ENCODE data around the gene SPTA1. TPM values are rescaled to one million over a fixed set of nuclear protein-coding genes. Genes with fewer than 3 reads are reported as not detected.

The SPTA1 gene
- total and polyA plus RNA-seq, 8 donors, result 3.3 TPM; not detected in 7

DNA sequence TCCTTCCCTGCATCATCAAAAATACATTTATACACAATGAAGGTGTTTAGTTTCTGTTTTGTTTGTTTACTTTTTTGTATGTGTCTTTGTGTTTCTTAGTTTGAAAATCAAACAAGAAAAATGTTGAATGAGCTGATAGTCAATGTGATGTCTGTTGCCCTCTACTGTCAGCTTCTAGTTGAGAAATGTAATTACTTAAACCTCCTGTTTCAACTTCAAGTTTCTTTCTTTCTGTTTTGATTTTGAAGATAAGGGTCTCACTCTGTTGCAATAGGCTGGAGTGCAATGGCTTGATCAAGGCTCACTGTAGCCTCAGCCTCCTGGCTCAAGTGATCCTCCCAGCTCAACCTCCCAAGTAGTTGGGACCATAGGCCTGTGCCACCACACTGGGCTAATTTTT, 37.5 kb downstream of the SPTA1 start:
- Histone ChIP-seq H3K4me1 (no peaks in the 10 kb centered on the region), H3K27ac (no peak overlapping the region), H3K36me3 (no peaks in the 10 kb centered on the region), H3K27me3 (no peaks in the 10 kb centered on the region), H3K4me3 (no peak overlapping the region), H3K9me3 (no peaks in the 10 kb centered on the region)
- TF ChIP-seq EP300 (IDR thresholded peaks at IDR 0.05) (no peak), POLR2A (IDR thresholded peaks at IDR 0.05) (no peak), POLR2AphosphoS5 (IDR thresholded peaks at IDR 0.05) (no peak)
- TF ChIP-seq, protein P1, sequence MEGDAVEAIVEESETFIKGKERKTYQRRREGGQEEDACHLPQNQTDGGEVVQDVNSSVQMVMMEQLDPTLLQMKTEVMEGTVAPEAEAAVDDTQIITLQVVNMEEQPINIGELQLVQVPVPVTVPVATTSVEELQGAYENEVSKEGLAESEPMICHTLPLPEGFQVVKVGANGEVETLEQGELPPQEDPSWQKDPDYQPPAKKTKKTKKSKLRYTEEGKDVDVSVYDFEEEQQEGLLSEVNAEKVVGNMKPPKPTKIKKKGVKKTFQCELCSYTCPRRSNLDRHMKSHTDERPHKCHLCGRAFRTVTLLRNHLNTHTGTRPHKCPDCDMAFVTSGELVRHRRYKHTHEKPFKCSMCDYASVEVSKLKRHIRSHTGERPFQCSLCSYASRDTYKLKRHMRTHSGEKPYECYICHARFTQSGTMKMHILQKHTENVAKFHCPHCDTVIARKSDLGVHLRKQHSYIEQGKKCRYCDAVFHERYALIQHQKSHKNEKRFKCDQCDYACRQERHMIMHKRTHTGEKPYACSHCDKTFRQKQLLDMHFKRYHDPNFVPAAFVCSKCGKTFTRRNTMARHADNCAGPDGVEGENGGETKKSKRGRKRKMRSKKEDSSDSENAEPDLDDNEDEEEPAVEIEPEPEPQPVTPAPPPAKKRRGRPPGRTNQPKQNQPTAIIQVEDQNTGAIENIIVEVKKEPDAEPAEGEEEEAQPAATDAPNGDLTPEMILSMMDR (IDR thresholded peaks at IDR 0.05), result no peak
- intact Hi-C loops (cut with DNase I; ENCODE audit: low total_unique reads), result no loop called here
- no peak for DNase-seq

GRCh38 chr1:158646465-158646864, 40.0 kb downstream of the SPTA1 start:
- Histone ChIP-seq H3K36me3 (no peaks in the 10 kb centered on the region), H3K4me3 (no peak overlapping the region), H3K27me3 (no peaks in the 10 kb centered on the region), H3K27ac (no peak overlapping the region), H3K4me1 (no peaks in the 10 kb centered on the region), H3K9me3 (no peaks in the 10 kb centered on the region)
- intact Hi-C loops (cut with DNase I; ENCODE audit: low total_unique reads), result no loop called here
- 77 to 96% (median 95%) methylated on average over 1 of the region's 1 CpG for WGBS, 5 donors
- no peak for TF ChIP-seq POLR2A (IDR thresholded peaks at IDR 0.05)
- TF ChIP-seq, protein P1 (IDR thresholded peaks at IDR 0.05), result no peak
- no peak for TF ChIP-seq EP300 (IDR thresholded peaks at IDR 0.05)
- TF ChIP-seq POLR2AphosphoS5 (IDR thresholded peaks at IDR 0.05), result no peak
- peak in 1 of 2 donors; percentile 6 for DNase-seq

DNA sequence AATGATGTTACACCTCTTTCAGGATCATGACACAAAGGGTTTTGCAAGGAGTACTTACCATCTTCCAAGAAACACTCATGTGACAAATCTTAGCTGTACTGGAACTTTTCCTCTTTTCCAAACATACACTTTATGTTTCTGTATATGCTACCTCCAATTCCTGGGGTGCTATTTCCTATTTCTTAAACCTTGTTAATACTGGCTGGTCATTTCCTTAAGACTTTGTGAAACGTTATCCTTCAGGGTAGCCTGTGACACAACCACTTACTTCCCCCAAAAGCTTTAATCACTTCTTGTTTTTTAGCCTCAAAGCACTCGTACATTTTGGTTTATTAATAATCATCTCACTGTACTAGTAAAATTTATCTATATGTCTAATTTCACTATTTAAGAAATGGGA, 42.1 kb downstream of the SPTA1 start:
- no peak overlapping the region for H3K27ac ChIP-seq
- no peak for DNase-seq
- H3K36me3 ChIP-seq, result no peaks in the 10 kb centered on the region
- no peak overlapping the region for H3K4me3 ChIP-seq
- no peaks in the 10 kb centered on the region for H3K4me1 ChIP-seq
- H3K27me3 ChIP-seq, result no peaks in the 10 kb centered on the region
- intact Hi-C loops (cut with DNase I; ENCODE audit: low total_unique reads), result no loop called here
- 33 to 62% (median 61%) methylated on average over 2 of the region's 2 CpGs for WGBS, 5 donors
- no peaks in the 10 kb centered on the region for H3K9me3 ChIP-seq
- TF ChIP-seq EP300 (IDR thresholded peaks at IDR 0.05) (no peak), POLR2AphosphoS5 (IDR thresholded peaks at IDR 0.05) (no peak), POLR2A (IDR thresholded peaks at IDR 0.05) (no peak)
- TF ChIP-seq, protein P1 (IDR thresholded peaks at IDR 0.05), result no peak

GRCh38 chr1:158638904-158639303, 47.6 kb downstream of the SPTA1 start:
- H3K27ac ChIP-seq, result no peak overlapping the region
- H3K4me3 ChIP-seq, result no peak overlapping the region
- no peaks in the 10 kb centered on the region for H3K27me3 ChIP-seq
- DNase-seq, result no peak
- intact Hi-C loops (cut with DNase I; ENCODE audit: low total_unique reads), result no loop called here
- H3K9me3 ChIP-seq, result no peaks in the 10 kb centered on the region
- H3K4me1 ChIP-seq, result no peaks in the 10 kb centered on the region
- no peak for TF ChIP-seq POLR2AphosphoS5 (IDR thresholded peaks at IDR 0.05)
- no peaks in the 10 kb centered on the region for H3K36me3 ChIP-seq

DNA sequence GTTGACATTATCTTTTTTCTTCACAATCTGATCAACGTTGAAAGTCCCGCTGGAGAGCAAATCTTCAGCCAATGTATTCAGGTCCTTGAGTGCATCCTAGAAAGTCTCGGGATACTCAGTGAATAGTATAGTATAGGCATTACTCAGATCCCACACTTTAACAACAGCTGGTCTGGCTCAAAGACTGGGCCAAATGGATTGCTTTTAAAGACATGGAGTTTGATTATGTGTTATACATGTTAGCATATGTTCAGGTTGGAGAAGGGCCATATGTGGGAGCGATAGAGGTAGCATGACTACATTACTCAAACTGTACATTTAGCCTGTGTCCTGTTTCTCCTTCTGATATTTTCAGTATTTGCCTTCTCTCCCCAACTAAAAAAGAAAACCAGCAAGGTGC, 48.4 kb downstream of the SPTA1 start:
- Histone ChIP-seq H3K36me3 (no peaks in the 10 kb centered on the region), H3K27me3 (no peaks in the 10 kb centered on the region), H3K4me3 (no peak overlapping the region), H3K27ac (no peak overlapping the region), H3K9me3 (no peaks in the 10 kb centered on the region), H3K4me1 (no peaks in the 10 kb centered on the region)
- intact Hi-C loops (cut with DNase I; ENCODE audit: low total_unique reads), result no loop called here
- TF ChIP-seq POLR2AphosphoS5 (IDR thresholded peaks at IDR 0.05) (no peak), POLR2A (IDR thresholded peaks at IDR 0.05) (no peak), EP300 (IDR thresholded peaks at IDR 0.05) (no peak)
- TF ChIP-seq, protein P1 (IDR thresholded peaks at IDR 0.05), result no peak
- WGBS, 5 donors, result 68 to 89% (median 85%) methylated on average over 4 of the region's 4 CpGs
- no peak for DNase-seq
